ENCODE results near the gene PKD1.

PKD1 gene

GRCh38 chr16:2056681-2057407 lies 78.9 kb downstream of the PKD1 start:
- in situ Hi-C loops (cut with HindIII; ENCODE audit: low sequenced_read_pairs) = no loop called here

- in situ Hi-C loops (cut with HindIII; ENCODE audit: low sequenced_read_pairs) = no loop called here
Measured at GRCh38 chr16:2056077-2056476, 79.6 kb downstream of the PKD1 start.

- in situ Hi-C loops (cut with HindIII; ENCODE audit: low sequenced_read_pairs) = no loop called here
Measured at GRCh38 chr16:2054543-2055245, 81.0 kb downstream of the PKD1 start.

GRCh38 chr16:2053897-2054296 lies 81.8 kb downstream of the PKD1 start:
- in situ Hi-C loops (cut with HindIII; ENCODE audit: low sequenced_read_pairs) = no loop called here

GRCh38 chr16:2053211-2053610 lies 82.5 kb downstream of the PKD1 start:
- in situ Hi-C loops (cut with HindIII; ENCODE audit: low sequenced_read_pairs) = no loop called here

GRCh38 chr16:2048116-2048543 lies 87.6 kb downstream of the PKD1 start:
- in situ Hi-C loops (cut with HindIII; ENCODE audit: low sequenced_read_pairs) = no loop called here

- in situ Hi-C loops (cut with HindIII; ENCODE audit: low sequenced_read_pairs) = no loop called here
Measured at GRCh38 chr16:2047330-2048115, 88.2 kb downstream of the PKD1 start, which contains the start of the genes NTHL1 and TSC2. TSS of gene NTHL1 (minus strand) at chr16:2047834. CDS start at chr16:2047823, 11 bp downstream. TSS of gene TSC2 (plus strand) at chr16:2047985. CDS start at chr16:2048616, 631 bp downstream.

- in situ Hi-C loops (cut with HindIII; ENCODE audit: low sequenced_read_pairs) = no loop called here
Measured at GRCh38 chr16:2046893-2047329, 88.8 kb downstream of the PKD1 start.

GRCh38 chr16:2045965-2046892 lies 89.5 kb downstream of the PKD1 start:
- in situ Hi-C loops (cut with HindIII; ENCODE audit: low sequenced_read_pairs) = no loop called here

- in situ Hi-C loops (cut with HindIII; ENCODE audit: low sequenced_read_pairs) = no loop called here
Measured at GRCh38 chr16:2044541-2044940, 91.2 kb downstream of the PKD1 start.

- in situ Hi-C loops (cut with HindIII; ENCODE audit: low sequenced_read_pairs) = no loop called here
Measured at GRCh38 chr16:2043667-2044451, 91.8 kb downstream of the PKD1 start.

GRCh38 chr16:2042986-2043666 lies 92.6 kb downstream of the PKD1 start:
- in situ Hi-C loops (cut with HindIII; ENCODE audit: low sequenced_read_pairs) = no loop called here

GRCh38 chr16:2042171-2042985 lies 93.3 kb downstream of the PKD1 start:
- in situ Hi-C loops (cut with HindIII; ENCODE audit: low sequenced_read_pairs) = no loop called here

GRCh38 chr16:2040787-2041522 lies 94.7 kb downstream of the PKD1 start:
- in situ Hi-C loops (cut with HindIII; ENCODE audit: low sequenced_read_pairs) = no loop called here

- in situ Hi-C loops (cut with HindIII; ENCODE audit: low sequenced_read_pairs) = no loop called here
Measured at GRCh38 chr16:2040041-2040786, 95.5 kb downstream of the PKD1 start.

GRCh38 chr16:2039274-2040031 lies 96.2 kb downstream of the PKD1 start:
- in situ Hi-C loops (cut with HindIII; ENCODE audit: low sequenced_read_pairs) = no loop called here

Measured in DLD1 (cell line).